ENCODE results near the gene DLEC1. TPM values are rescaled to one million over a fixed set of nuclear protein-coding genes. Genes with fewer than 3 reads are reported as not detected.
A peak's percentile ranks its signal among the peaks of the same experiment; 100 is the strongest.

Gene DLEC1
- total and polyA plus RNA-seq, 9 of the 15 experiments (the other 6 are each of a cell fraction or from before 2014, with no cell fraction given), result 0.07 to 0.08 TPM; not detected in 7

GRCh38 chr3:38117748-38118420, 78.9 kb downstream of the DLEC1 start (continued):
- TF ChIP-seq CBX5 (IDR thresholded peaks at IDR 0.05; ENCODE audit: borderline replicate concordance, low read depth), result no peak
- TF ChIP-seq TRIM24 (IDR thresholded peaks at IDR 0.05), result no peak
- peak; percentile 83 to 95 for TF ChIP-seq RAD21 (CRISPR knock-in tag; conservative IDR thresholded peaks at IDR 0.05 in 1 of 2, IDR thresholded peaks at IDR 0.05 in 1 of 2)
- no peak for TF ChIP-seq ZBTB26 (CRISPR knock-in tag; IDR thresholded peaks at IDR 0.05)
- peak; percentile 45; the same call in 1 of the 2 replicates for TF ChIP-seq RB1 (IDR thresholded peaks at IDR 0.05; ENCODE audit: low read depth)
- no peak for TF ChIP-seq TFAM (CRISPR knock-in tag; conservative IDR thresholded peaks at IDR 0.05)
- 0 out of 2 replicates have a peak, but pooled peaks have one; percentile 33 for TF ChIP-seq GABPB1 (CRISPR knock-in tag; IDR thresholded peaks at IDR 0.05)
- 0 out of 2 replicates have a peak, but pooled peaks have one; percentile 21 for TF ChIP-seq POLR2A (conservative IDR thresholded peaks at IDR 0.05)
- no peak for TF ChIP-seq ZNF347 (CRISPR knock-in tag; IDR thresholded peaks at IDR 0.05; ENCODE audit: low read depth)
- TF ChIP-seq BCOR (IDR thresholded peaks at IDR 0.05), result 0 out of 2 replicates have a peak, but pooled peaks have one; percentile 7
- TF ChIP-seq SMAD1 (IDR thresholded peaks at IDR 0.05; ENCODE audit: low read depth, low read length, partially characterized antibody), result peak; percentile 40
- TF ChIP-seq NFXL1 (CRISPR knock-in tag; IDR thresholded peaks at IDR 0.05), result no peak
- no peak for TF ChIP-seq PCBP1 (IDR thresholded peaks at IDR 0.05; ENCODE audit: low read depth, low read length, poor library complexity, severe bottlenecking)
- peak; percentile 81 for TF ChIP-seq REST (IDR thresholded peaks at IDR 0.05; ENCODE audit: borderline replicate concordance)
- TF ChIP-seq REST (CRISPR knock-in tag; IDR thresholded peaks at IDR 0.05; ENCODE audit: low read depth), result peak; percentile 66; the same call in 1 of the 2 replicates
- no peak for TF ChIP-seq ZNF431 (CRISPR knock-in tag; IDR thresholded peaks at IDR 0.05)
- TF ChIP-seq MECOM (CRISPR knock-in tag; IDR thresholded peaks at IDR 0.05), result no peak
- TF ChIP-seq ZNF395 (CRISPR knock-in tag; IDR thresholded peaks at IDR 0.05), result no peak
